Body of pancreas (tissue), 4 donors: ENCODE data around the gene CLDN7.

Source experiments
- CTCF ChIP-seq, 7 experiments: fragments of 450-650 bp in 4 of 7; fragments of 200-600 bp in 3 of 7; sonication (generic) in 3 of 7; IDR thresholded peaks; one replicate each; pipeline ENCODE4 v1.5.1; 2016 to 2019; ENCODE audit warnings: antibody characterized with exemption in 7 of 7
- POLR2A ChIP-seq, 3 donors: fragments of 450-650 bp; IDR thresholded peaks; one replicate each; pipeline ENCODE4 v1.6.1; 2016; ENCODE audit warnings: antibody characterized with exemption in 3 of 3, mild to moderate bottlenecking in 2 of 3

- TF ChIP-seq CTCF (IDR thresholded peaks at IDR 0.05): no peak
- TF ChIP-seq POLR2A (IDR thresholded peaks at IDR 0.05): no peak
Measured at GRCh38 chr17:7225711-7226331, 36.5 kb downstream of the CLDN7 start.
